Stomach smooth muscle (tissue), 2 donors: ENCODE measurements around the gene NOL6.
"Not testable (repeated sequence)": the region's sequence is repeated elsewhere in the genome, so short reads cannot be mapped to it uniquely, and the experiment has no call there.

Source experiments
- H3K27ac ChIP-seq: one replicate; pipeline ENCODE4 v1.7.0; 2013; ENCODE audit warnings: mild to moderate bottlenecking, low read length, inconsistent platforms
- H3K27me3 ChIP-seq, 2 donors: one replicate each; pipeline ENCODE4 v1.7.0; 2013; ENCODE audit warnings: low read length in 2 of 2; ENCODE audit not compliant: insufficient read depth in 2 of 2, control insufficient read depth in 1 of 2
- H3K36me3 ChIP-seq, 2 donors: one replicate each; pipeline ENCODE4 v1.7.0; 2013; ENCODE audit warnings: low read length in 2 of 2; ENCODE audit not compliant: control insufficient read depth in 2 of 2, insufficient read depth in 2 of 2
- H3K4me1 ChIP-seq: one replicate; pipeline ENCODE4 v1.7.0; 2013; ENCODE audit warnings: low read length; ENCODE audit not compliant: control insufficient read depth, insufficient read depth
- H3K4me3 ChIP-seq, 2 donors: one replicate each; pipeline ENCODE4 v1.7.0; 2013; ENCODE audit warnings: low read length in 2 of 2
- H3K9ac ChIP-seq, 2 donors: one replicate each; pipeline ENCODE4 v1.7.0; 2013; ENCODE audit warnings: low read length in 2 of 2, mild to moderate bottlenecking in 1 of 2
- H3K9me3 ChIP-seq, 2 donors: one replicate each; pipeline ENCODE4 v1.7.0; 2013; ENCODE audit warnings: low read length in 2 of 2; ENCODE audit not compliant: control insufficient read depth in 2 of 2
- donor health status: healthy.
- donor health status: Pancreatic carcinoma.

NOL6 gene

GRCh38 chr9:33431420-33431819, 42.3 kb downstream of the NOL6 start:
- Histone ChIP-seq H3K9ac (no peak overlapping the region), H3K4me3 (no peak overlapping the region), H3K27ac (no peak overlapping the region), H3K9me3 (no peaks in the 10 kb centered on the region), H3K4me1 (no peaks in the 10 kb centered on the region), H3K27me3 (peaks cover 0 to 6% of the 10 kb centered on the region in 2 donors), H3K36me3 (no peaks in the 10 kb centered on the region)

GRCh38 chr9:33430942-33431341, 42.8 kb downstream of the NOL6 start:
- no peak overlapping the region for H3K27ac ChIP-seq
- no peaks in the 10 kb centered on the region for H3K36me3 ChIP-seq
- no peaks in the 10 kb centered on the region for H3K9me3 ChIP-seq
- no peak overlapping the region for H3K4me3 ChIP-seq
- no peak overlapping the region for H3K9ac ChIP-seq
- peaks cover 0 to 6% of the 10 kb centered on the region in 2 donors for H3K27me3 ChIP-seq
- no peaks in the 10 kb centered on the region for H3K4me1 ChIP-seq

GRCh38 chr9:33429256-33429985, 44.3 kb downstream of the NOL6 start:
- no peaks in the 10 kb centered on the region for H3K4me1 ChIP-seq
- H3K36me3 ChIP-seq: no peaks in the 10 kb centered on the region
- H3K9ac ChIP-seq: no peak overlapping the region
- H3K9me3 ChIP-seq: no peaks in the 10 kb centered on the region
- H3K27ac ChIP-seq: no peak overlapping the region
- H3K4me3 ChIP-seq: no peak overlapping the region
- H3K27me3 ChIP-seq: peaks cover 0 to 3% of the 10 kb centered on the region in 2 donors

GRCh38 chr9:33426843-33427293, 46.9 kb downstream of the NOL6 start:
- H3K4me3 ChIP-seq: no peak overlapping the region
- H3K9me3 ChIP-seq: no peaks in the 10 kb centered on the region
- H3K27me3 ChIP-seq: no peaks in the 10 kb centered on the region
- H3K36me3 ChIP-seq: no peaks in the 10 kb centered on the region
- H3K9ac ChIP-seq: no peak overlapping the region
- H3K27ac ChIP-seq: no peak overlapping the region
- H3K4me1 ChIP-seq: no peaks in the 10 kb centered on the region

- H3K9ac ChIP-seq: no peak overlapping the region
- H3K4me3 ChIP-seq: no peak overlapping the region
- H3K27ac ChIP-seq: no peak overlapping the region
- no peaks in the 10 kb centered on the region for H3K36me3 ChIP-seq
- H3K9me3 ChIP-seq: no peaks in the 10 kb centered on the region
- H3K27me3 ChIP-seq: no peaks in the 10 kb centered on the region
- H3K4me1 ChIP-seq: no peaks in the 10 kb centered on the region
Observed at GRCh38 chr9:33425128-33425533, 48.6 kb downstream of the NOL6 start.

- H3K27ac ChIP-seq, H3K4me1 ChIP-seq, H3K4me3 ChIP-seq, H3K9me3 ChIP-seq, H3K27me3 ChIP-seq, H3K36me3 ChIP-seq, H3K9ac ChIP-seq: not testable (repeated sequence)
Observed at GRCh38 chr9:33424492-33424891, 49.2 kb downstream of the NOL6 start.

- not testable (repeated sequence) for H3K9me3 ChIP-seq, H3K27me3 ChIP-seq, H3K4me1 ChIP-seq, H3K36me3 ChIP-seq, H3K4me3 ChIP-seq, H3K27ac ChIP-seq, H3K9ac ChIP-seq
Observed at GRCh38 chr9:33424043-33424442, 49.7 kb downstream of the NOL6 start.

GRCh38 chr9:33419708-33420303, 53.9 kb downstream of the NOL6 start:
- peaks cover 3% of the 10 kb centered on the region for H3K4me1 ChIP-seq
- H3K9ac ChIP-seq: no peak overlapping the region
- no peaks in the 10 kb centered on the region for H3K36me3 ChIP-seq
- no peak overlapping the region for H3K4me3 ChIP-seq
- no peak overlapping the region for H3K27ac ChIP-seq
- peaks cover 0 to 4% of the 10 kb centered on the region in 2 donors for H3K27me3 ChIP-seq
- no peaks in the 10 kb centered on the region for H3K9me3 ChIP-seq

GRCh38 chr9:33418090-33418489, 55.6 kb downstream of the NOL6 start:
- peaks cover 5% of the 10 kb centered on the region for H3K4me1 ChIP-seq
- no peaks in the 10 kb centered on the region for H3K36me3 ChIP-seq
- no peaks in the 10 kb centered on the region for H3K9me3 ChIP-seq
- peaks cover 0 to 4% of the 10 kb centered on the region in 2 donors for H3K27me3 ChIP-seq
- no peak overlapping the region for H3K9ac ChIP-seq
- H3K27ac ChIP-seq: no peak overlapping the region
- no peak overlapping the region for H3K4me3 ChIP-seq

- Histone ChIP-seq H3K9ac (no peak overlapping the region), H3K27me3 (peaks cover 0 to 4% of the 10 kb centered on the region in 2 donors), H3K36me3 (no peaks in the 10 kb centered on the region), H3K4me3 (no peak overlapping the region), H3K27ac (no peak overlapping the region), H3K4me1 (peaks cover 5% of the 10 kb centered on the region), H3K9me3 (no peaks in the 10 kb centered on the region)
Observed at GRCh38 chr9:33416996-33417395, 56.7 kb downstream of the NOL6 start.

GRCh38 chr9:33415501-33416038, 58.2 kb downstream of the NOL6 start:
- H3K27me3 ChIP-seq: peaks cover 0 to 4% of the 10 kb centered on the region in 2 donors
- no peak overlapping the region for H3K4me3 ChIP-seq
- no peaks in the 10 kb centered on the region for H3K36me3 ChIP-seq
- peaks cover 5% of the 10 kb centered on the region for H3K4me1 ChIP-seq
- H3K9ac ChIP-seq: no peak overlapping the region
- H3K27ac ChIP-seq: no peak overlapping the region
- no peaks in the 10 kb centered on the region for H3K9me3 ChIP-seq
